Astrocyte (in vitro differentiated cells and primary cell): Measurements from ENCODE around the gene TNFSF13B. TPM values are rescaled to one million over a fixed set of nuclear protein-coding genes. Genes with fewer than 3 reads are reported as not detected.
A peak's percentile ranks its signal among the peaks of the same experiment; 100 is the strongest.

ENCODE experiments used
- DNase-seq: peaks from one replicate; pipeline ENCODE4 v3.0.0-alpha.2; 2010; ENCODE audit warnings: low read depth
- FAIRE-seq: peaks from 2 replicates; lab custom pipeline; 2011; peaks lifted over from hg19 to GRCh38; lab: Jason Lieb, UNC
- H2AFZ ChIP-seq: 2 replicates; pipeline ENCODE4 v1.6.0; 2012; ENCODE audit warnings: low read depth, low read length, inconsistent platforms
- H3K27ac ChIP-seq: 2 replicates; pipeline ENCODE4 v1.5.1; 2011; ENCODE audit warnings: low read depth, low read length, inconsistent platforms
- H3K27me3 ChIP-seq: 2 replicates; pipeline ENCODE4 v1.6.0; 2011; ENCODE audit warnings: low read length, inconsistent platforms; ENCODE audit not compliant: insufficient read depth
- H3K36me3 ChIP-seq: 2 replicates; pipeline ENCODE4 v1.5.1; 2011; ENCODE audit warnings: low read length, inconsistent platforms; ENCODE audit not compliant: insufficient read depth
- H3K4me1 ChIP-seq: 2 replicates; pipeline ENCODE4 v1.5.1; 2011; ENCODE audit warnings: low read length, inconsistent platforms; ENCODE audit not compliant: insufficient read depth
- H3K4me2 ChIP-seq: 2 replicates; pipeline ENCODE4 v1.6.0; 2012; ENCODE audit warnings: low read length, inconsistent platforms
- H3K4me3 ChIP-seq: 2 replicates; pipeline ENCODE4 v1.5.1; 2011; ENCODE audit warnings: low read depth, mild to moderate bottlenecking, low read length, inconsistent platforms; ENCODE audit not compliant: insufficient read depth
- H3K79me2 ChIP-seq: 2 replicates; pipeline ENCODE4 v1.6.0; 2012; ENCODE audit warnings: mild to moderate bottlenecking, low read length, inconsistent platforms; ENCODE audit not compliant: insufficient read depth
- H3K9ac ChIP-seq: 2 replicates; pipeline ENCODE4 v1.6.0; 2012; ENCODE audit warnings: mild to moderate bottlenecking, low read length, inconsistent platforms
- H3K9me3 ChIP-seq: 2 replicates; pipeline ENCODE4 v1.5.1; 2012; ENCODE audit warnings: low read depth, mild to moderate bottlenecking, low read length, inconsistent platforms; ENCODE audit not compliant: insufficient read depth
- H4K20me1 ChIP-seq: 2 replicates; pipeline ENCODE4 v1.6.0; 2012; ENCODE audit warnings: low read length, inconsistent platforms; ENCODE audit not compliant: insufficient read depth
- H3K27ac Mint-ChIP-seq: one replicate; pipeline ENCODE4 v1.8.0; 2021; ENCODE audit warnings: mild to moderate bottlenecking, mixed read lengths; ENCODE audit not compliant: unreplicated experiment
- H3K27me3 Mint-ChIP-seq: one replicate; pipeline ENCODE4 v1.8.0; 2021; ENCODE audit warnings: low read depth, mixed read lengths; ENCODE audit not compliant: unreplicated experiment
- H3K36me3 Mint-ChIP-seq: one replicate; pipeline ENCODE4 v1.8.0; 2021; ENCODE audit warnings: low read depth, mixed read lengths; ENCODE audit not compliant: unreplicated experiment
- H3K4me1 Mint-ChIP-seq: one replicate; pipeline ENCODE4 v1.8.0; 2021; ENCODE audit warnings: low read depth, mixed read lengths; ENCODE audit not compliant: unreplicated experiment
- H3K4me3 Mint-ChIP-seq: one replicate; pipeline ENCODE4 v1.8.0; 2021; ENCODE audit warnings: mild to moderate bottlenecking, moderate library complexity, mixed read lengths; ENCODE audit not compliant: unreplicated experiment
- H3K9me3 Mint-ChIP-seq: one replicate; pipeline ENCODE4 v1.8.0; 2021; ENCODE audit warnings: mild to moderate bottlenecking, mixed read lengths; ENCODE audit not compliant: unreplicated experiment
- CTCF ChIP-seq: IDR thresholded peaks from 2 replicates; pipeline ENCODE4 v1.5.1; 2011; ENCODE audit warnings: low read depth, mild to moderate bottlenecking, inconsistent platforms, low read length, moderate library complexity; ENCODE audit not compliant: insufficient read depth
- EZH2 ChIP-seq: IDR thresholded peaks from 2 replicates; pipeline ENCODE4 v1.6.1; 2012; ENCODE audit warnings: mild to moderate bottlenecking, low read length, inconsistent platforms; ENCODE audit not compliant: insufficient read depth
- total RNA-seq: library from RNA; stranded (reverse); gene quantifications from 2 replicates; pipeline ENCODE4 v1.2.1, GENCODE V29; 2021

The TNFSF13B gene
- total RNA-seq, 1 donor from 2014 or later, result 1.7 TPM

GRCh38 chr13:108226184-108226583 lies 43.3 kb upstream of the TNFSF13B start:
- H3K79me2 ChIP-seq, result peaks cover 88% of the 10 kb centered on the region
- no peaks in the 10 kb centered on the region for H3K9me3 Mint-ChIP-seq

GRCh38 chr13:108227651-108228272 lies 41.8 kb upstream of the TNFSF13B start:
- Histone ChIP-seq H3K4me3 (no peak overlapping the region), H2AFZ (no peak overlapping the region), H3K27me3 (no peaks in the 10 kb centered on the region), H3K79me2 (peaks cover 79% of the 10 kb centered on the region), H3K27ac (no peak overlapping the region), H3K36me3 (no peaks in the 10 kb centered on the region), H3K4me2 (no peak overlapping the region), H3K4me1 (no peaks in the 10 kb centered on the region), H4K20me1 (peaks cover 64% of the 10 kb centered on the region), H3K9me3 (no peaks in the 10 kb centered on the region), H3K9ac (no peak overlapping the region)
- TF ChIP-seq EZH2 (no peak), CTCF (peak; percentile 65)
- H3K27ac Mint-ChIP-seq, result no peak overlapping the region
- no peak overlapping the region for H3K4me3 Mint-ChIP-seq
- no peaks in the 10 kb centered on the region for H3K9me3 Mint-ChIP-seq
- DNase-seq (no peak), FAIRE-seq (no peak)
- no peaks in the 10 kb centered on the region for H3K27me3 Mint-ChIP-seq
- H3K36me3 Mint-ChIP-seq, result no peaks in the 10 kb centered on the region
- peaks cover 17% of the 10 kb centered on the region for H3K4me1 Mint-ChIP-seq

More at GRCh38 chr13:108226184-108226583, 43.3 kb upstream of the TNFSF13B start:
- Mint-ChIP-seq H3K4me1 (peaks cover 17% of the 10 kb centered on the region), H3K36me3 (no peaks in the 10 kb centered on the region), H3K27ac (no peak overlapping the region), H3K4me3 (no peak overlapping the region), H3K27me3 (no peaks in the 10 kb centered on the region)
- Histone ChIP-seq H3K9me3 (no peaks in the 10 kb centered on the region), H3K9ac (no peak overlapping the region), H3K4me3 (no peak overlapping the region), H3K4me1 (no peaks in the 10 kb centered on the region), H3K27ac (no peak overlapping the region), H3K4me2 (no peak overlapping the region), H4K20me1 (peaks cover 67% of the 10 kb centered on the region), H3K36me3 (no peaks in the 10 kb centered on the region), H2AFZ (no peak overlapping the region), H3K27me3 (no peaks in the 10 kb centered on the region)
- no peak for TF ChIP-seq CTCF
- TF ChIP-seq EZH2, result no peak
- FAIRE-seq (no peak), DNase-seq (no peak)

GRCh38 chr13:108230377-108230776 lies 39.1 kb upstream of the TNFSF13B start:
- H3K79me2 ChIP-seq, result peaks cover 54% of the 10 kb centered on the region
- H3K4me2 ChIP-seq, result no peak overlapping the region
- Mint-ChIP-seq H3K27me3 (no peaks in the 10 kb centered on the region), H3K4me3 (no peak overlapping the region), H3K9me3 (no peaks in the 10 kb centered on the region), H3K4me1 (peaks cover 13% of the 10 kb centered on the region), H3K27ac (no peak overlapping the region), H3K36me3 (no peaks in the 10 kb centered on the region)
- H2AFZ ChIP-seq, result no peak overlapping the region
- H4K20me1 ChIP-seq, result peaks cover 40% of the 10 kb centered on the region
- H3K27ac ChIP-seq, result no peak overlapping the region
- H3K9ac ChIP-seq, result no peak overlapping the region
- TF ChIP-seq CTCF, result no peak
- no peak for TF ChIP-seq EZH2
- no peak for FAIRE-seq
- no peak overlapping the region for H3K4me3 ChIP-seq
- no peaks in the 10 kb centered on the region for H3K27me3 ChIP-seq
- H3K36me3 ChIP-seq, result no peaks in the 10 kb centered on the region
- H3K4me1 ChIP-seq, result no peaks in the 10 kb centered on the region
- no peak for DNase-seq
- H3K9me3 ChIP-seq, result no peaks in the 10 kb centered on the region
